Fibroblast of lung (primary cell): ENCODE results near the gene POLG.

ENCODE experiments used
- CTCF ChIP-seq, 2 donors: IDR thresholded peaks in 1 of 2; conservative IDR thresholded peaks in 1 of 2; 1 replicate in 1 of 2; 2 replicates in 1 of 2; pipeline ENCODE4 v1.5.1; 2011 to 2012; ENCODE audit warnings: low read length in 2 of 2, control low read depth in 1 of 2, inconsistent platforms in 1 of 2, low read depth in 1 of 2, mild to moderate bottlenecking in 1 of 2
- EZH2 ChIP-seq: IDR thresholded peaks from 2 replicates; pipeline ENCODE4 v1.5.1; 2012; ENCODE audit warnings: low read length, control low read depth, mild to moderate bottlenecking; ENCODE audit errors: missing control alignments

- TF ChIP-seq CTCF (conservative IDR thresholded peaks at IDR 0.05 in 1 of 2, IDR thresholded peaks at IDR 0.05 in 1 of 2; ENCODE audit: low read depth in 1 of 2, low read length in 2 of 2): no peak
- no peak for TF ChIP-seq EZH2
Observed at GRCh38 chr15:89291934-89292438, 42.6 kb downstream of the POLG start.
